ENCODE results near the gene RHOF. TPM values are rescaled to one million over a fixed set of nuclear protein-coding genes. Genes with fewer than 3 reads are reported as not detected.
A peak's percentile ranks its signal among the peaks of the same experiment; 100 is the strongest.

RHOF gene
- total and polyA plus RNA-seq, 7 experiments from 2014 or later: 69.2 to 164 (median 123) TPM

GRCh38 chr12:121754836-121755235 lies 38.7 kb downstream of the RHOF start:
- Histone ChIP-seq H3K4me1 (ENCODE audit: control insufficient read depth in 2 of 2, insufficient read depth in 2 of 2, low read length in 2 of 2) (peaks cover 0 to 3% of the 10 kb centered on the region in 2 donors), H3K27ac (ENCODE audit: low read depth, low read length) (no peak overlapping the region), H3K4me3 (ENCODE audit: low read length) (no peak overlapping the region), H3K9me3 (ENCODE audit: control insufficient read depth in 2 of 3, low read length in 3 of 3) (no peaks in the 10 kb centered on the region), H3K27me3 (ENCODE audit: control insufficient read depth in 2 of 2, insufficient read depth in 2 of 2, low read length in 2 of 2) (no peaks in the 10 kb centered on the region), H3K36me3 (ENCODE audit: control insufficient read depth in 2 of 3, insufficient read depth in 3 of 3, low read length in 3 of 3) (no peaks in the 10 kb centered on the region)
- ChIA-PET POLR2A (no interaction called here), CTCF (interaction anchor here (0.9 kb wide), 1 partner anchor 73 kb away, joined by 6 read pairs; no protein-coding TSS in a partner anchor)
- Mint-ChIP-seq H3K27ac (no peak overlapping the region), H3K4me1 (peaks cover 4 to 17% (median 5%) of the 10 kb centered on the region in 7 donors), H3K36me3 (peaks cover 0 to 10% (median 0%) of the 10 kb centered on the region in 5 donors), H3K27me3 (no peaks in the 10 kb centered on the region), H3K4me3 (no peak overlapping the region), H3K9me3 (peaks cover 0 to 3% (median 0%) of the 10 kb centered on the region in 11 donors)
- no peak for DNase-seq
- intact Hi-C loops (cut with micrococcal nuclease): no loop called here
- ATAC-seq: no peak

GRCh38 chr12:121753844-121754264 lies 39.6 kb downstream of the RHOF start:
- ChIA-PET CTCF (no interaction called here), POLR2A (no interaction called here)
- Histone ChIP-seq H3K4me3 (ENCODE audit: low read length) (no peak overlapping the region), H3K27ac (ENCODE audit: low read depth, low read length) (no peak overlapping the region), H3K4me1 (ENCODE audit: control insufficient read depth in 2 of 2, insufficient read depth in 2 of 2, low read length in 2 of 2) (peaks cover 0 to 3% of the 10 kb centered on the region in 2 donors), H3K9me3 (ENCODE audit: control insufficient read depth in 2 of 3, low read length in 3 of 3) (no peaks in the 10 kb centered on the region), H3K27me3 (ENCODE audit: control insufficient read depth in 2 of 2, insufficient read depth in 2 of 2, low read length in 2 of 2) (no peaks in the 10 kb centered on the region), H3K36me3 (ENCODE audit: control insufficient read depth in 2 of 3, insufficient read depth in 3 of 3, low read length in 3 of 3) (no peaks in the 10 kb centered on the region)
- no peak for DNase-seq
- Mint-ChIP-seq H3K4me1 (peaks cover 5 to 19% (median 5%) of the 10 kb centered on the region in 7 donors), H3K4me3 (no peak overlapping the region), H3K9me3 (peaks cover 0 to 3% (median 0%) of the 10 kb centered on the region in 11 donors), H3K27ac (peak overlapping the region in 1 of 9 donors; percentile 25), H3K36me3 (peaks cover 0 to 15% (median 0%) of the 10 kb centered on the region in 5 donors), H3K27me3 (no peaks in the 10 kb centered on the region)
- ATAC-seq: no peak
- intact Hi-C loops (cut with micrococcal nuclease): no loop called here

- Histone ChIP-seq H3K27me3 (ENCODE audit: control insufficient read depth in 2 of 2, insufficient read depth in 2 of 2, low read length in 2 of 2) (no peaks in the 10 kb centered on the region), H3K4me3 (ENCODE audit: low read length) (no peak overlapping the region), H3K9me3 (ENCODE audit: control insufficient read depth in 2 of 3, low read length in 3 of 3) (no peaks in the 10 kb centered on the region), H3K36me3 (ENCODE audit: control insufficient read depth in 2 of 3, insufficient read depth in 3 of 3, low read length in 3 of 3) (no peaks in the 10 kb centered on the region), H3K27ac (ENCODE audit: low read depth, low read length) (no peak overlapping the region), H3K4me1 (ENCODE audit: control insufficient read depth in 2 of 2, insufficient read depth in 2 of 2, low read length in 2 of 2) (peaks cover 0 to 3% of the 10 kb centered on the region in 2 donors)
- DNase-seq (no peak), ATAC-seq (no peak)
- Mint-ChIP-seq H3K36me3 (peaks cover 0 to 18% (median 0%) of the 10 kb centered on the region in 5 donors), H3K9me3 (peaks cover 0 to 3% (median 0%) of the 10 kb centered on the region in 11 donors), H3K27me3 (no peaks in the 10 kb centered on the region), H3K27ac (no peak overlapping the region), H3K4me1 (peaks cover 4 to 19% (median 5%) of the 10 kb centered on the region in 7 donors), H3K4me3 (peak overlapping the region in 1 of 10 donors; percentile 39)
- intact Hi-C loops (cut with micrococcal nuclease): no loop called here
- POLR2A ChIA-PET: no interaction called here
- CTCF ChIA-PET: no interaction called here
These were observed 41.6 kb downstream of the RHOF start for GRCh38 chr12:121751749-121752351.

GRCh38 chr12:121751034-121751433 lies 42.5 kb downstream of the RHOF start:
- H3K4me1 Mint-ChIP-seq: peaks cover 0 to 11% (median 2%) of the 10 kb centered on the region in 7 donors
- ATAC-seq (no peak), DNase-seq (no peak)
- peaks cover 0 to 16% (median 0%) of the 10 kb centered on the region in 5 donors for H3K36me3 Mint-ChIP-seq
- Histone ChIP-seq H3K4me1 (ENCODE audit: control insufficient read depth in 2 of 2, insufficient read depth in 2 of 2, low read length in 2 of 2) (no peaks in the 10 kb centered on the region), H3K4me3 (ENCODE audit: low read length) (no peak overlapping the region), H3K27ac (ENCODE audit: low read depth, low read length) (no peak overlapping the region), H3K27me3 (ENCODE audit: control insufficient read depth in 2 of 2, insufficient read depth in 2 of 2, low read length in 2 of 2) (no peaks in the 10 kb centered on the region), H3K36me3 (ENCODE audit: control insufficient read depth in 2 of 3, insufficient read depth in 3 of 3, low read length in 3 of 3) (no peaks in the 10 kb centered on the region), H3K9me3 (ENCODE audit: control insufficient read depth in 2 of 3, low read length in 3 of 3) (no peaks in the 10 kb centered on the region)
- ChIA-PET CTCF (interaction anchor here (0.6 kb wide), 1 partner anchor 66 kb away, joined by 5 read pairs; no protein-coding TSS in a partner anchor), POLR2A (no interaction called here)
- H3K9me3 Mint-ChIP-seq: peaks cover 0 to 3% (median 0%) of the 10 kb centered on the region in 11 donors
- no peaks in the 10 kb centered on the region for H3K27me3 Mint-ChIP-seq
- no peak overlapping the region for H3K27ac Mint-ChIP-seq
- intact Hi-C loops (cut with micrococcal nuclease): no loop called here
- no peak overlapping the region for H3K4me3 Mint-ChIP-seq

DNA sequence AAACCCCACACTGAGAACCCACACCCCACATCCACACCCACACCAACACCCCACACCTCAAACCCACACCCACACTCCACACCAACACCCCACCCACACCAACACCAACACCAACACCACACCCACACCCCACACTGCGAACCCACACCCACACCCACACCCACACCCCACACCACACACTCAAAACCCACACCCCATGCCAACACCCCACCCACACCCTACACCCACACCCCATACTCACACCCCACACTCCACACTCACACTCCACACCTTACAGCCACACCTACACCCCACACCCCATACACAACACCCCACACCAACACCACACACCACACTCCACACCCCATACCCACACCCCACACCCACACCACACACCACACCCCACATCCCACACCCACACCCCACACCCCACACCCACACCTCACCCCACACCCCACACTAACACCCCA lies 43.0 kb downstream of the RHOF start:
- Histone ChIP-seq H3K9me3 (ENCODE audit: control insufficient read depth in 2 of 3, low read length in 3 of 3) (no peaks in the 10 kb centered on the region), H3K27me3 (ENCODE audit: control insufficient read depth in 2 of 2, insufficient read depth in 2 of 2, low read length in 2 of 2) (no peaks in the 10 kb centered on the region), H3K36me3 (ENCODE audit: control insufficient read depth in 2 of 3, insufficient read depth in 3 of 3, low read length in 3 of 3) (no peaks in the 10 kb centered on the region), H3K27ac (ENCODE audit: low read depth, low read length) (peak overlapping the region; percentile 35), H3K4me1 (ENCODE audit: control insufficient read depth in 2 of 2, insufficient read depth in 2 of 2, low read length in 2 of 2) (no peaks in the 10 kb centered on the region), H3K4me3 (ENCODE audit: low read length) (no peak overlapping the region)
- Mint-ChIP-seq H3K36me3 (peaks cover 0 to 16% (median 0%) of the 10 kb centered on the region in 5 donors), H3K4me1 (peaks cover 0 to 7% (median 2%) of the 10 kb centered on the region in 7 donors), H3K9me3 (peaks cover 0 to 3% (median 0%) of the 10 kb centered on the region in 11 donors), H3K27ac (peak overlapping the region in 1 of 9 donors; percentile 68), H3K4me3 (no peak overlapping the region), H3K27me3 (no peaks in the 10 kb centered on the region)
- intact Hi-C loops (cut with micrococcal nuclease): no loop called here
- POLR2A ChIA-PET: no interaction called here
- DNase-seq (no peak), ATAC-seq (peak; percentile 58)
- CTCF ChIA-PET: no interaction called here

- peaks cover 0 to 16% (median 0%) of the 10 kb centered on the region in 5 donors for H3K36me3 Mint-ChIP-seq
- Histone ChIP-seq H3K9me3 (ENCODE audit: control insufficient read depth in 2 of 3, low read length in 3 of 3) (no peaks in the 10 kb centered on the region), H3K4me3 (ENCODE audit: low read length) (no peak overlapping the region), H3K36me3 (ENCODE audit: control insufficient read depth in 2 of 3, insufficient read depth in 3 of 3, low read length in 3 of 3) (no peaks in the 10 kb centered on the region), H3K27ac (ENCODE audit: low read depth, low read length) (peak overlapping the region; percentile 14), H3K4me1 (ENCODE audit: control insufficient read depth in 2 of 2, insufficient read depth in 2 of 2, low read length in 2 of 2) (no peaks in the 10 kb centered on the region), H3K27me3 (ENCODE audit: control insufficient read depth in 2 of 2, insufficient read depth in 2 of 2, low read length in 2 of 2) (no peaks in the 10 kb centered on the region)
- CTCF ChIA-PET: no interaction called here
- no peak overlapping the region for H3K4me3 Mint-ChIP-seq
- H3K9me3 Mint-ChIP-seq: peaks cover 0 to 3% (median 0%) of the 10 kb centered on the region in 11 donors
- peak overlapping the region in 4 of 9 donors; percentile 39 to 68 (median 48) for H3K27ac Mint-ChIP-seq
- ATAC-seq (no peak), DNase-seq (no peak)
- H3K27me3 Mint-ChIP-seq: no peaks in the 10 kb centered on the region
- POLR2A ChIA-PET: no interaction called here
- intact Hi-C loops (cut with micrococcal nuclease): no loop called here
- peaks cover 0 to 7% (median 2%) of the 10 kb centered on the region in 7 donors for H3K4me1 Mint-ChIP-seq
These were observed 44.2 kb downstream of the RHOF start for GRCh38 chr12:121749267-121749666.
